Smooth muscle cell (in vitro differentiated cells): ENCODE data around the gene PGR. TPM values are rescaled to one million over a fixed set of nuclear protein-coding genes. Genes with fewer than 3 reads are reported as not detected.

ENCODE experiments used
- DNase-seq: peaks from one replicate; lab custom pipeline; 2025; ENCODE audit not compliant: unreplicated experiment; lab: John Stamatoyannopoulos, UW
- H2AFZ ChIP-seq: fragments of 200-600 bp; sonication (generic); 2 replicates; pipeline ENCODE4 v1.6.0; 2016; ENCODE audit warnings: antibody characterized with exemption, low read depth, mild to moderate bottlenecking
- H3F3A ChIP-seq: fragments of 200-600 bp; sonication (generic); 2 replicates; pipeline ENCODE4 v1.6.0; 2017; ENCODE audit warnings: antibody characterized with exemption, low read depth
- H3K27ac ChIP-seq: fragments of 200-600 bp; sonication (generic); 2 replicates; pipeline ENCODE4 v1.5.1; 2016; ENCODE audit warnings: low read depth, mild to moderate bottlenecking
- H3K27me3 ChIP-seq: fragments of 200-600 bp; sonication (generic); 2 replicates; pipeline ENCODE4 v1.6.1; 2016; ENCODE audit warnings: low read depth, mild to moderate bottlenecking
- H3K36me3 ChIP-seq: fragments of 200-600 bp; sonication (generic); 2 replicates; pipeline ENCODE4 v1.5.1; 2016; ENCODE audit warnings: low read depth
- H3K4me1 ChIP-seq: fragments of 200-600 bp; sonication (generic); 2 replicates; pipeline ENCODE4 v1.5.1; 2016; ENCODE audit warnings: low read depth
- H3K4me2 ChIP-seq: fragments of 200-600 bp; sonication (generic); 2 replicates; pipeline ENCODE4 v1.6.0; 2016; ENCODE audit warnings: mild to moderate bottlenecking
- H3K4me3 ChIP-seq: fragments of 200-600 bp; sonication (generic); 2 replicates; pipeline ENCODE4 v1.5.1; 2016; ENCODE audit warnings: mild to moderate bottlenecking
- H3K79me2 ChIP-seq: fragments of 200-600 bp; sonication (generic); 2 replicates; pipeline ENCODE4 v1.6.0; 2016; ENCODE audit warnings: low read depth, mild to moderate bottlenecking
- H3K9ac ChIP-seq: fragments of 200-600 bp; sonication (generic); 2 replicates; pipeline ENCODE4 v1.6.0; 2016; ENCODE audit warnings: low read depth
- H3K9me3 ChIP-seq: fragments of 200-600 bp; sonication (generic); replicated peaks from 2 replicates; pipeline ENCODE4 v1.5.1; 2016; ENCODE audit warnings: low read depth
- H4K20me1 ChIP-seq: fragments of 200-600 bp; sonication (generic); 2 replicates; pipeline ENCODE4 v1.6.0; 2016; ENCODE audit warnings: low read depth
- WGBS: methylation state at CpG from one replicate; pipeline ENCODE4 v1.1.7; 2016; ENCODE audit warnings: low lambda C conversion rate; 5-methylcytosine and 5-hydroxymethylcytosine counted together
- polyA plus RNA-seq: library from polyadenylated mRNA; unstranded; fragments of >200 nt; fragmentation: Nextera tagmentation; extraction: Ambion mirVana; gene quantifications from 2 replicates; pipeline ENCODE4 v1.2.1, GENCODE V29; 2016
- total RNA-seq: library from RNA; depleted of rRNA; stranded (reverse); fragments of >200 nt; gene quantifications from 2 replicates; pipeline ENCODE4 v1.2.3, GENCODE V29; 2014
- TF ChIP-seq, protein P1 (sequence below): fragments of 200-600 bp; sonication (generic); IDR thresholded peaks from 2 replicates; pipeline ENCODE4 v1.5.1; 2017; ENCODE audit warnings: borderline replicate concordance, mild to moderate bottlenecking, antibody characterized with exemption; ENCODE audit not compliant: insufficient read depth, poor library complexity, severe bottlenecking

Gene PGR
- total and polyA plus RNA-seq, 2 experiments from 2014 or later: 0.27 to 0.85 TPM

DNA sequence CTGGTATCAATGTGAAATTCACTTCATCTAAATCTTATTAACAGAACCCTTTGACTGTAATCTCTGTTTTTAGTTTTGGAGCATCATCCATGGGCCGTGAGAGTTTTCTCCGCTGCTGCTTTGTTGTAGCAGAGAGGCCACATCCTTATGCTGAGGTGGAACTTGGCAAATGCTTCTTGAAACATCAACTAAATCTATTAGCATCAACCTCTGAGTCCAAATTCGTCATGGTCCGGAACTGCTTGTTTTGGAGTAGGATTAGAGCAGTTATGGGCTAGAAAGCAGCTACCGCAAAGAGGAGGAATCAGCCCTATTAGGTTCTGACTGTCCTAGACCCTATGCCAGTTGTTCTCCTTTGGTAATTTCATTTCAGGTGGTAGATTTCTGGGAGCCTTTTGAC lies 117.7 kb downstream of the PGR start:
- DNase-seq: no peak
- H3F3A ChIP-seq: no peaks in the 10 kb centered on the region
- H3K4me1 ChIP-seq: no peaks in the 10 kb centered on the region
- H3K4me3 ChIP-seq: no peak overlapping the region
- H2AFZ ChIP-seq: no peak overlapping the region
- no peaks in the 10 kb centered on the region for H3K9me3 ChIP-seq
- TF ChIP-seq, protein P1, sequence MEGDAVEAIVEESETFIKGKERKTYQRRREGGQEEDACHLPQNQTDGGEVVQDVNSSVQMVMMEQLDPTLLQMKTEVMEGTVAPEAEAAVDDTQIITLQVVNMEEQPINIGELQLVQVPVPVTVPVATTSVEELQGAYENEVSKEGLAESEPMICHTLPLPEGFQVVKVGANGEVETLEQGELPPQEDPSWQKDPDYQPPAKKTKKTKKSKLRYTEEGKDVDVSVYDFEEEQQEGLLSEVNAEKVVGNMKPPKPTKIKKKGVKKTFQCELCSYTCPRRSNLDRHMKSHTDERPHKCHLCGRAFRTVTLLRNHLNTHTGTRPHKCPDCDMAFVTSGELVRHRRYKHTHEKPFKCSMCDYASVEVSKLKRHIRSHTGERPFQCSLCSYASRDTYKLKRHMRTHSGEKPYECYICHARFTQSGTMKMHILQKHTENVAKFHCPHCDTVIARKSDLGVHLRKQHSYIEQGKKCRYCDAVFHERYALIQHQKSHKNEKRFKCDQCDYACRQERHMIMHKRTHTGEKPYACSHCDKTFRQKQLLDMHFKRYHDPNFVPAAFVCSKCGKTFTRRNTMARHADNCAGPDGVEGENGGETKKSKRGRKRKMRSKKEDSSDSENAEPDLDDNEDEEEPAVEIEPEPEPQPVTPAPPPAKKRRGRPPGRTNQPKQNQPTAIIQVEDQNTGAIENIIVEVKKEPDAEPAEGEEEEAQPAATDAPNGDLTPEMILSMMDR: no peak
- H4K20me1 ChIP-seq: no peaks in the 10 kb centered on the region
- no peak overlapping the region for H3K27ac ChIP-seq
- H3K4me2 ChIP-seq: no peak overlapping the region
- WGBS: 92% methylated on average over 5 of the region's 5 CpGs
- H3K9ac ChIP-seq: no peak overlapping the region
- H3K36me3 ChIP-seq: no peaks in the 10 kb centered on the region
- H3K79me2 ChIP-seq: no peaks in the 10 kb centered on the region
- no peaks in the 10 kb centered on the region for H3K27me3 ChIP-seq

- TF ChIP-seq, protein P1: no peak
- no peak overlapping the region for H3K4me3 ChIP-seq
- no peak overlapping the region for H3K9ac ChIP-seq
- 51% methylated on average over 5 of the region's 5 CpGs for WGBS
- no peak overlapping the region for H3K4me2 ChIP-seq
- no peaks in the 10 kb centered on the region for H3K79me2 ChIP-seq
- H3K9me3 ChIP-seq: no peaks in the 10 kb centered on the region
- no peak overlapping the region for H2AFZ ChIP-seq
- H3K27ac ChIP-seq: no peak overlapping the region
- H3F3A ChIP-seq: no peaks in the 10 kb centered on the region
- no peaks in the 10 kb centered on the region for H3K27me3 ChIP-seq
- no peaks in the 10 kb centered on the region for H4K20me1 ChIP-seq
- H3K4me1 ChIP-seq: no peaks in the 10 kb centered on the region
- no peak for DNase-seq
- H3K36me3 ChIP-seq: no peaks in the 10 kb centered on the region
These were observed 118.7 kb downstream of the PGR start for GRCh38 chr11:101010899-101011298.

DNA sequence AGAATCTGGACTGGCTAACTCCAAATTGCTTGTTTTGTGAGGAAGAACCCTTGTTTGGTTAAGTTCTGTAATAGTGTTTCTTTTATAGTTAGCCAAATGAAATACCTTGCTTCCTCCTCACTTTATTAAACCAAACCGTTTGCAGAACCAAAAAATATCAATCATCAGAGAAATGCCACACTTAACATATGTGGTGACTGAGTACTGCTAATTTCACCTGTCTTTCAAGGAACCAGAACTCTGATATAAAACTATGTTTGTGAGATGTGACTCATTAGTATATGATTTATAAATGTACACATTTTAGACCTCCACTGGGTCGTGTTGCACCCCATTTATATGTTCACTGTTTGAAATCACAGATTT lies 119.9 kb downstream of the PGR start:
- H3K9ac ChIP-seq: no peak overlapping the region
- no peaks in the 10 kb centered on the region for H3K4me1 ChIP-seq
- H4K20me1 ChIP-seq: no peaks in the 10 kb centered on the region
- H3K4me3 ChIP-seq: no peak overlapping the region
- H3K9me3 ChIP-seq: no peaks in the 10 kb centered on the region
- TF ChIP-seq, protein P1: no peak
- no peaks in the 10 kb centered on the region for H3F3A ChIP-seq
- WGBS: 73% methylated on average over 2 of the region's 2 CpGs
- no peak overlapping the region for H2AFZ ChIP-seq
- H3K36me3 ChIP-seq: no peaks in the 10 kb centered on the region
- no peaks in the 10 kb centered on the region for H3K27me3 ChIP-seq
- H3K79me2 ChIP-seq: no peaks in the 10 kb centered on the region
- H3K27ac ChIP-seq: no peak overlapping the region
- no peak for DNase-seq
- H3K4me2 ChIP-seq: no peak overlapping the region

DNA sequence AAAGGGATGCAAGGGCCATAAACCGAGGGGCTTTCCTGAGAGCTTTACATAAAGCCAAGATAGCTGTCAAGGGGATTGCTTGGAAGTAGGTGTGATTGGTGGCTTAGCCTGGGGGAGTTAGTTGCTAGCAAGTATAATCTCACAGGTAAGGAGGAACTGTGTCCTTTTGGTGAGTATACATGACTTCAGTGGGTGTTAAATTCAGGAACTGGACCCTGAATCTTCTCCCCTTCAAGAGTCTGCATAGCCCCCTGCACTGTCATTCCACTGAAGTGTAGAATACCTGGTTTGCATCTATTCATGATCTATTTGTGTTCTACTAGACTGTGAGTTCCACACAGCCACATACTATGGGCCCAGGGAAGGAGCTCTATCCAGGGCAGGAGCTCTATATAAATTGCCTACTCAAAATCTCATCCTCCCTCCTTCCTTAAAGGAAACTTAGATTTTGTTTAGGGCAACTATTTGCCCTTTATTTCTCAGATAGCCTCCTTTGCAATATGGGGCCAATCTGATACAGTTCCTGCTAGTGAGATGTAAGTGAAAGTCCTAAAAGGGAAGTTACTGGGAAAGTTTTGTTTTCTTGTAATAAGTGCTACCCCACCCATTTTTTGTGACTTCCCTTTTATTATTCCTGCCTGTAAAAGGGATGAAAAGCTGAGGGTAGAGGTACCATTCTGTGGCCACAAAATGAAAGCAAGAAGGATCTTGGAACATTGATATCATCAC lies 120.5 kb downstream of the PGR start:
- DNase-seq: no peak
- Histone ChIP-seq H3K79me2 (no peaks in the 10 kb centered on the region), H3F3A (no peaks in the 10 kb centered on the region), H3K4me1 (no peaks in the 10 kb centered on the region), H3K4me3 (no peak overlapping the region), H3K27ac (no peak overlapping the region), H3K9me3 (no peaks in the 10 kb centered on the region), H3K9ac (no peak overlapping the region), H3K4me2 (no peak overlapping the region), H4K20me1 (no peaks in the 10 kb centered on the region), H3K27me3 (no peaks in the 10 kb centered on the region), H3K36me3 (no peaks in the 10 kb centered on the region), H2AFZ (no peak overlapping the region)
- TF ChIP-seq, protein P1: no peak
- WGBS: 95% methylated on average over 1 of the region's 1 CpG
